Left ventricle myocardium inferior (tissue), 1 donor: ENCODE measurements around the gene ZNF536. TPM values are rescaled to one million over a fixed set of nuclear protein-coding genes. Genes with fewer than 3 reads are reported as not detected.

Experiments used
- DNase-seq: peaks from one replicate; pipeline ENCODE4 v3.0.0-alpha.2; 2020
- H3K27ac ChIP-seq: fragments of 200-600 bp; replicated peaks from 2 replicates; pipeline ENCODE4 v1.8.0; 2021
- H3K27me3 ChIP-seq: fragments of 200-600 bp; 2 replicates; pipeline ENCODE4 v1.8.0; 2021; ENCODE audit warnings: low read depth
- H3K36me3 ChIP-seq: fragments of 200-600 bp; 2 replicates; pipeline ENCODE4 v1.8.0; 2021
- H3K4me1 ChIP-seq: fragments of 200-600 bp; 2 replicates; pipeline ENCODE4 v1.8.0; 2021
- H3K4me3 ChIP-seq: fragments of 200-600 bp; 2 replicates; pipeline ENCODE4 v1.8.0; 2021; ENCODE audit warnings: mild to moderate bottlenecking, moderate library complexity
- H3K9me3 ChIP-seq: fragments of 200-600 bp; replicated peaks from 2 replicates; pipeline ENCODE4 v1.8.0; 2021
- CTCF ChIP-seq: fragments of 200-600 bp; IDR thresholded peaks from 2 replicates; pipeline ENCODE4 v1.8.0; 2021; ENCODE audit warnings: antibody characterized with exemption, mild to moderate bottlenecking, borderline replicate concordance
- intact Hi-C: fragments of 100-400 bp; cut with micrococcal nuclease; formaldehyde crosslinking; loops from one replicate; pipeline ENCODE4 v1.11.0; 2022
- total RNA-seq: library from RNA; stranded (reverse); fragmentation: NEBNext Ultra II Directional; extraction: Animal tissue kit (Norgen Biotek cat#: 25700); gene quantifications from one replicate; pipeline ENCODE4 v1.2.1, GENCODE V29; 2021
- donor health status: DM: no; HTN: yes; CAD: no; lungs with severe emphysema.

ZNF536 gene
- total RNA-seq, 1 donor from 2014 or later, result 4.0 TPM

GRCh38 chr19:30555075-30555790 is 183.0 kb downstream of the ZNF536 start:
- H3K4me1 ChIP-seq, result no peaks in the 10 kb centered on the region
- no peak for DNase-seq
- TF ChIP-seq CTCF, result no peak
- H3K4me3 ChIP-seq, result no peak overlapping the region
- no peaks in the 10 kb centered on the region for H3K36me3 ChIP-seq
- H3K27ac ChIP-seq, result no peak overlapping the region
- H3K27me3 ChIP-seq, result peaks cover 44% of the 10 kb centered on the region
- intact Hi-C loops, result no loop called here
- no peaks in the 10 kb centered on the region for H3K9me3 ChIP-seq

- Histone ChIP-seq H3K4me3 (no peak overlapping the region), H3K4me1 (no peaks in the 10 kb centered on the region), H3K36me3 (no peaks in the 10 kb centered on the region), H3K27ac (no peak overlapping the region), H3K9me3 (no peaks in the 10 kb centered on the region), H3K27me3 (peaks cover 49% of the 10 kb centered on the region)
- intact Hi-C loops, result no loop called here
- TF ChIP-seq CTCF, result no peak
- no peak for DNase-seq
These were observed 183.6 kb downstream of the ZNF536 start for GRCh38 chr19:30555791-30556110.

- H3K9me3 ChIP-seq, result no peaks in the 10 kb centered on the region
- H3K36me3 ChIP-seq, result no peaks in the 10 kb centered on the region
- intact Hi-C loops, result no loop called here
- no peak overlapping the region for H3K27ac ChIP-seq
- DNase-seq, result no peak
- no peak for TF ChIP-seq CTCF
- no peak overlapping the region for H3K4me3 ChIP-seq
- no peaks in the 10 kb centered on the region for H3K4me1 ChIP-seq
- peaks cover 55% of the 10 kb centered on the region for H3K27me3 ChIP-seq
These were observed 184.1 kb downstream of the ZNF536 start for GRCh38 chr19:30556230-30556711.

- no peak for TF ChIP-seq CTCF
- H3K36me3 ChIP-seq, result no peaks in the 10 kb centered on the region
- H3K27me3 ChIP-seq, result peaks cover 60% of the 10 kb centered on the region
- DNase-seq, result no peak
- no peaks in the 10 kb centered on the region for H3K4me1 ChIP-seq
- no peak overlapping the region for H3K27ac ChIP-seq
- H3K4me3 ChIP-seq, result no peak overlapping the region
- H3K9me3 ChIP-seq, result no peaks in the 10 kb centered on the region
- intact Hi-C loops, result no loop called here
These were observed 185.0 kb downstream of the ZNF536 start for GRCh38 chr19:30557212-30557611.

- peaks cover 60% of the 10 kb centered on the region for H3K27me3 ChIP-seq
- no peak overlapping the region for H3K27ac ChIP-seq
- intact Hi-C loops, result no loop called here
- no peak overlapping the region for H3K4me3 ChIP-seq
- TF ChIP-seq CTCF, result no peak
- DNase-seq, result no peak
- no peaks in the 10 kb centered on the region for H3K9me3 ChIP-seq
- no peaks in the 10 kb centered on the region for H3K36me3 ChIP-seq
- H3K4me1 ChIP-seq, result no peaks in the 10 kb centered on the region
These were observed 185.9 kb downstream of the ZNF536 start for GRCh38 chr19:30557927-30558557.
